GM19463 (cell line): ENCODE results near the gene FILIP1L.

Experiments
- ATAC-seq: cut with Tn5 transposase; IDR thresholded peaks from one replicate; pipeline ENCODE4 v1.9.1; 2021; ENCODE audit warnings: mild to moderate bottlenecking, moderate library complexity; ENCODE audit not compliant: unreplicated experiment

FILIP1L gene

GRCh38 chr3:100019719-100020118, 94.6 kb downstream of the FILIP1L start:
- no peak for ATAC-seq

- no peak for ATAC-seq
Measured at GRCh38 chr3:100018806-100019205, 95.5 kb downstream of the FILIP1L start.

- no peak for ATAC-seq
Measured at GRCh38 chr3:100010087-100010417, 104.2 kb downstream of the FILIP1L start.

- ATAC-seq, result no peak
Measured at GRCh38 chr3:100009276-100010086, 104.8 kb downstream of the FILIP1L start.

GRCh38 chr3:100008081-100008698, 106.1 kb downstream of the FILIP1L start:
- ATAC-seq, result no peak

GRCh38 chr3:100007313-100007712, 107.0 kb downstream of the FILIP1L start:
- no peak for ATAC-seq

- ATAC-seq, result no peak
Measured at GRCh38 chr3:100006570-100007271, 107.6 kb downstream of the FILIP1L start.

- ATAC-seq, result no peak
Measured at GRCh38 chr3:100005665-100006393, 108.5 kb downstream of the FILIP1L start.

- no peak for ATAC-seq
Measured at GRCh38 chr3:100004931-100005330, 109.4 kb downstream of the FILIP1L start.

- peak; percentile 61 for ATAC-seq
Measured at GRCh38 chr3:100003609-100004503, 110.4 kb downstream of the FILIP1L start.

- no peak for ATAC-seq
Measured at GRCh38 chr3:100002599-100003350, 111.5 kb downstream of the FILIP1L start.

- ATAC-seq, result no peak
Measured at GRCh38 chr3:100001526-100002270, 112.6 kb downstream of the FILIP1L start.

GRCh38 chr3:100001083-100001482, 113.2 kb downstream of the FILIP1L start:
- ATAC-seq, result no peak

GRCh38 chr3:99999536-99999935, 114.8 kb downstream of the FILIP1L start:
- ATAC-seq, result no peak

GRCh38 chr3:99997293-99997692, 117.0 kb downstream of the FILIP1L start:
- no peak for ATAC-seq

GRCh38 chr3:99990179-99990578, 124.1 kb downstream of the FILIP1L start:
- ATAC-seq, result no peak

- ATAC-seq, result no peak
Measured at GRCh38 chr3:99984668-99985067, 129.6 kb downstream of the FILIP1L start.

- no peak for ATAC-seq
Measured at GRCh38 chr3:99984139-99984538, 130.2 kb downstream of the FILIP1L start.

GRCh38 chr3:99982650-99983049, 131.7 kb downstream of the FILIP1L start:
- no peak for ATAC-seq
